Lower lobe of right lung (tissue), 2 donors: Measurements from ENCODE around the gene SLC25A26. TPM values are rescaled to one million over a fixed set of nuclear protein-coding genes. Genes with fewer than 3 reads are reported as not detected.
A peak's percentile ranks its signal among the peaks of the same experiment; 100 is the strongest.
"Not testable (repeated sequence)": the region's sequence is repeated elsewhere in the genome, so short reads cannot be mapped to it uniquely, and the experiment has no call there.

ENCODE experiments used
- ATAC-seq, 2 donors: fragments of 200-7000 bp; cut with Tn5 transposase; one replicate each; pipeline ENCODE4 v1.9.1; 2020 to 2022; ENCODE audit warnings: mild to moderate bottlenecking in 2 of 2, moderate library complexity in 2 of 2
- DNase-seq: peaks from one replicate; pipeline ENCODE4 v3.0.0-alpha.2; 2020
- H3K27ac ChIP-seq: fragments of 200-600 bp; one replicate; pipeline ENCODE4 v1.8.0; 2022
- H3K27me3 ChIP-seq: fragments of 200-600 bp; one replicate; pipeline ENCODE4 v1.8.0; 2022; ENCODE audit warnings: low read depth
- H3K36me3 ChIP-seq: fragments of 200-600 bp; one replicate; pipeline ENCODE4 v1.8.0; 2022; ENCODE audit warnings: mild to moderate bottlenecking
- H3K4me1 ChIP-seq: fragments of 200-600 bp; one replicate; pipeline ENCODE4 v1.8.0; 2022
- H3K4me3 ChIP-seq: fragments of 200-600 bp; one replicate; pipeline ENCODE4 v1.8.0; 2022; ENCODE audit warnings: mild to moderate bottlenecking
- H3K9me3 ChIP-seq: fragments of 200-600 bp; one replicate; pipeline ENCODE4 v1.8.0; 2022
- CTCF ChIP-seq: fragments of 200-600 bp; IDR thresholded peaks from one replicate; pipeline ENCODE4 v1.8.0; 2022; ENCODE audit warnings: antibody characterized with exemption, mild to moderate bottlenecking
- intact Hi-C: fragments of 100-400 bp; cut with DNase I; formaldehyde crosslinking; loops from one replicate; pipeline ENCODE4 v1.11.0; 2022
- total RNA-seq: library from RNA; stranded (reverse); fragmentation: NEBNext Ultra II Directional; extraction: Animal tissue kit (Norgen Biotek cat#: 25700); gene quantifications from one replicate; pipeline ENCODE4 v1.2.1, GENCODE V29; 2021
- donor health status: DM: no; HTN: yes; CAD: no; lungs with severe emphysema.

The SLC25A26 gene
- total RNA-seq, 1 donor from 2014 or later, result 18.8 TPM

GRCh38 chr3:66299891-66300290 is 79.1 kb downstream of the SLC25A26 start:
- DNase-seq (no peak), ATAC-seq (no peak)
- no peak for TF ChIP-seq CTCF
- Histone ChIP-seq H3K36me3 (no peaks in the 10 kb centered on the region), H3K9me3 (no peaks in the 10 kb centered on the region), H3K27me3 (no peaks in the 10 kb centered on the region), H3K4me3 (no peak overlapping the region), H3K4me1 (peaks cover 11% of the 10 kb centered on the region), H3K27ac (peak overlapping the region; percentile 22)
- intact Hi-C loops, result no loop called here

- intact Hi-C loops, result no loop called here
- peak; percentile 59 to 66 for ATAC-seq
- no peak for TF ChIP-seq CTCF
These were observed 81.5 kb downstream of the SLC25A26 start for GRCh38 chr3:66302288-66302687.

GRCh38 chr3:66303491-66303901 is 82.7 kb downstream of the SLC25A26 start:
- intact Hi-C loops, result no loop called here
- Histone ChIP-seq H3K36me3 (no peaks in the 10 kb centered on the region), H3K27me3 (no peaks in the 10 kb centered on the region), H3K27ac (peak overlapping the region; percentile 42), H3K4me1 (no peaks in the 10 kb centered on the region), H3K4me3 (no peak overlapping the region), H3K9me3 (no peaks in the 10 kb centered on the region)
- TF ChIP-seq CTCF, result no peak
- DNase-seq, result no peak
- peak; percentile 67 to 76 for ATAC-seq

More at GRCh38 chr3:66302288-66302687, 81.5 kb downstream of the SLC25A26 start:
- H3K4me3 ChIP-seq, result no peak overlapping the region
- H3K4me1 ChIP-seq, result peaks cover 10% of the 10 kb centered on the region
- no peaks in the 10 kb centered on the region for H3K9me3 ChIP-seq
- H3K27me3 ChIP-seq, result no peaks in the 10 kb centered on the region
- H3K27ac ChIP-seq, result peak overlapping the region; percentile 42
- H3K36me3 ChIP-seq, result no peaks in the 10 kb centered on the region
- no peak for DNase-seq

DNA sequence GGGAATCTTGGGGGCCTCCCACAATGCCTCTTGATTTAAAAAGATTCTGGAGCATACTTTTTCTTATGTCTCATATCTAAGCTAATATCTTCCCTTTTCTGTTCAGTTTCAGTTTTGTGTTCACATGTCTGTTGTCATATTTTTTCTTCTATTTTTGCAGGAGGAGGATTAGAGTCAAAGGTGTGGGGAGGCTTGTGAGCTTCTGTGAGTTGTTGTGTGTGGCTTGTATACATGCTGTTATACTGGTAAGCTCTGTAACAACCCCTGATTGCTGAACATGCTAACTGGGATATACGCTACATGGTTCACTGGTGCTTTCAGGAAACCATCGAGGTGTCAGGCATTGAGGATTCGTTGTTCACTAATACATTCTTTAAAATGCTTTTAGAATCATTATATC is 83.5 kb downstream of the SLC25A26 start:
- Histone ChIP-seq H3K36me3 (no peaks in the 10 kb centered on the region), H3K27me3 (no peaks in the 10 kb centered on the region), H3K9me3 (no peaks in the 10 kb centered on the region), H3K4me3 (no peak overlapping the region), H3K4me1 (no peaks in the 10 kb centered on the region), H3K27ac (no peak overlapping the region)
- TF ChIP-seq CTCF, result no peak
- DNase-seq (no peak), ATAC-seq (no peak)
- intact Hi-C loops, result no loop called here

DNA sequence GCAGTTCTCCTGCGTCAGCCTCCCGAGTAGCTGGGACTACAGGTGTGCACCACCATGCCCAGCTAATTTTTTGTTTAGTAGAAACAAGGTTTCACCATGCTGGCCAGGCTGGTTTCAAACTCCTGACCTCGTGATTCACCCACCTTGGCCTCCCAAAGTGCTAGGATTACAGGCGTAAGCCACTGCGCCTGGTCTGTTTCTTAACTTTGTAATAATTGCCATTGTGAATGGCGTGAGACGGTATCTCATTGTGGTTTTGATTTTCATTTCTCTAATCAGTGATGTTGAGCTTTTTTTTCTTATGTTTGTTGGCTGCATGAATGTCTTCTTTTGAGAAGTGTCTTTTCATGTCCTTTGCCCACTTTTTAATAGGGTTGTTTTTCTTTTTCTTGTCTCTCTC is 85.3 kb downstream of the SLC25A26 start:
- ATAC-seq, H3K4me3 ChIP-seq, H3K4me1 ChIP-seq, H3K27ac ChIP-seq, intact Hi-C loops, H3K36me3 ChIP-seq, DNase-seq, H3K27me3 ChIP-seq: not testable (repeated sequence)
- H3K9me3 ChIP-seq, result peaks cover 11% of the 10 kb centered on the region

DNA sequence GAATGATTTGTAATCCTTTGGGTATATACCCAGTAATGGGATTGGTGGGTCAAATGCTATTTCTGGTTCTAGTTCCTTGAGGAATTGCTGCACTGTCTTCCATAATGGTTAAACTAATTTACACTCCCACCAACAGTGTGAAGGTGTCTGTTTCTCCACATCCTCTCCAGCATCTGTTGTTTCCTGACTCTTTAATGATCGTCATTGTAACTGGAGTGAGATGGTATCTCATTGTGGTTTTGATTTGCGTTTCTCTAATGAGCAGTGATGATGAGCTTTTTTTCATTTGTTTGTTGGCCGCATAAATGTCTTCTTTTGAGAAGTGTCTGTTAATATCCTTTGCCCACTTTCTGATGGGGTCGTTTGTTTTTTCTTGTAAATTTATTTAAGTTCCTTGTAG is 86.2 kb downstream of the SLC25A26 start:
- H3K4me3 ChIP-seq, ATAC-seq, DNase-seq, intact Hi-C loops, H3K4me1 ChIP-seq, H3K27ac ChIP-seq, H3K36me3 ChIP-seq, H3K27me3 ChIP-seq: not testable (repeated sequence)
- H3K9me3 ChIP-seq, result peaks cover 11% of the 10 kb centered on the region

- TF ChIP-seq CTCF, result no peak
- no peaks in the 10 kb centered on the region for H3K27me3 ChIP-seq
- peaks cover 14% of the 10 kb centered on the region for H3K9me3 ChIP-seq
- intact Hi-C loops, result no loop called here
- DNase-seq (no peak), ATAC-seq (no peak)
- no peaks in the 10 kb centered on the region for H3K4me1 ChIP-seq
- H3K4me3 ChIP-seq, result no peak overlapping the region
- H3K27ac ChIP-seq, result no peak overlapping the region
- no peaks in the 10 kb centered on the region for H3K36me3 ChIP-seq
These were observed 91.2 kb downstream of the SLC25A26 start for GRCh38 chr3:66312039-66312438.
